H1 (cell line): ENCODE results near the gene C11orf42. TPM values are rescaled to one million over a fixed set of nuclear protein-coding genes. Genes with fewer than 3 reads are reported as not detected.

ENCODE experiments used
- CTCF ChIA-PET: fragments of 300-600 bp; sonication (Branson Sonifier 250); formaldehyde crosslinking; loops from one replicate; lab custom pipeline; 2021; ENCODE audit not compliant: partially characterized antibody; lab: Charles Lee
- POLR2A ChIA-PET: fragments of 300-600 bp; sonication (Branson Sonifier 250); formaldehyde crosslinking; loops from one replicate; lab custom pipeline; 2021; ENCODE audit warnings: inconsistent platforms; ENCODE audit not compliant: partially characterized antibody; lab: Charles Lee
- DNase-seq, 2 experiments: peaks; one replicate each; pipeline versions ENCODE4 v3.0.0 to v3.0.0-alpha.2; 2010 to 2022; ENCODE audit warnings: low spot score in 2 of 2, low read depth in 1 of 2, mixed read lengths in 1 of 2
- FAIRE-seq: peaks from 2 replicates; lab custom pipeline; 2011; peaks lifted over from hg19 to GRCh38; lab: Jason Lieb, UNC
- H2AFZ ChIP-seq: 2 replicates; pipeline ENCODE4 v1.8.1; 2012; ENCODE audit warnings: low read length, inconsistent platforms
- H2AK5ac ChIP-seq: 2 replicates; pipeline ENCODE4 v1.6.1; 2013; ENCODE audit warnings: low read depth, low read length
- H2BK120ac ChIP-seq: replicated peaks from 2 replicates; pipeline ENCODE3; 2013; ENCODE audit warnings: low read depth, low read length, inconsistent platforms
- H2BK12ac ChIP-seq: 2 replicates; pipeline ENCODE4 v1.6.1; 2013; ENCODE audit warnings: low read depth, low read length
- H2BK15ac ChIP-seq: 2 replicates; pipeline ENCODE4 v1.6.1; 2013; ENCODE audit warnings: low read length
- H2BK20ac ChIP-seq: 2 replicates; pipeline ENCODE4 v1.6.1; 2013; ENCODE audit warnings: low read length
- H2BK5ac ChIP-seq: 2 replicates; pipeline ENCODE4 v1.6.1; 2013; ENCODE audit warnings: low read depth, low read length
- H3K14ac ChIP-seq: 2 replicates; pipeline ENCODE4 v1.6.1; 2013; ENCODE audit warnings: inconsistent platforms; ENCODE audit not compliant: insufficient read length
- H3K18ac ChIP-seq: 2 replicates; pipeline ENCODE4 v1.6.1; 2013; ENCODE audit warnings: low read length; ENCODE audit errors: extremely low read depth
- H3K23ac ChIP-seq: 2 replicates; pipeline ENCODE4 v1.6.1; 2013; ENCODE audit warnings: inconsistent platforms; ENCODE audit not compliant: insufficient read length
- H3K23me2 ChIP-seq: 2 replicates; pipeline ENCODE4 v1.6.1; 2013; ENCODE audit warnings: low read depth, low read length
- H3K27ac ChIP-seq: 2 replicates; pipeline ENCODE4 v1.6.1; 2011; ENCODE audit warnings: low read depth, low read length, inconsistent platforms
- H3K27me3 ChIP-seq, 4 experiments: replicated peaks in 1 of 4; 1 replicate in 1 of 4; 2 replicates in 3 of 4; pipeline versions ENCODE4 v1.6.1 to v1.8.1; 2011 to 2013; ENCODE audit warnings: low read length in 3 of 4, mild to moderate bottlenecking in 3 of 4, inconsistent platforms in 2 of 4, mixed read lengths in 2 of 4, moderate library complexity in 1 of 4; ENCODE audit not compliant: control insufficient read depth in 3 of 4, insufficient read depth in 3 of 4; ENCODE audit errors: extremely low read depth in 1 of 4
- H3K36me3 ChIP-seq, 4 experiments: 2 replicates each; pipeline versions ENCODE4 v1.6.1 to v1.8.1; 2011 to 2013; ENCODE audit warnings: mild to moderate bottlenecking in 4 of 4, low read length in 3 of 4, moderate library complexity in 2 of 4, control low read depth in 1 of 4, inconsistent platforms in 1 of 4; ENCODE audit not compliant: insufficient read depth in 4 of 4, control insufficient read depth in 2 of 4
- H3K4ac ChIP-seq: replicated peaks from 2 replicates; pipeline ENCODE3; 2013; ENCODE audit warnings: low read length, low read depth, mixed read lengths, inconsistent platforms; ENCODE audit not compliant: insufficient read length
- H3K4me1 ChIP-seq, 4 experiments: replicated peaks in 1 of 4; 1 replicate in 1 of 4; 2 replicates in 3 of 4; pipeline versions ENCODE4 v1.6.1 to v1.8.1; 2011 to 2013; ENCODE audit warnings: low read length in 3 of 4, inconsistent platforms in 2 of 4, mixed read lengths in 1 of 4; ENCODE audit not compliant: insufficient read depth in 4 of 4, control insufficient read depth in 3 of 4
- H3K4me2 ChIP-seq, 2 experiments: 2 replicates each; pipeline versions ENCODE4 v1.6.1 to v1.8.1; 2011 to 2013; ENCODE audit warnings: low read depth in 2 of 2, low read length in 2 of 2, control low read depth in 1 of 2, inconsistent platforms in 1 of 2, mild to moderate bottlenecking in 1 of 2; ENCODE audit not compliant: insufficient read depth in 1 of 2
- H3K4me3 ChIP-seq, 4 experiments: fragments of 200-600, 300-600 bp in 1 of 4; sonication (generic), shearing (Covaris generic), sonication (Bioruptor Twin) in 1 of 4; 2 replicates each; pipeline versions ENCODE4 v1.5.1 to v1.8.1; 2011 to 2016; ENCODE audit warnings: low read length in 4 of 4, low read depth in 3 of 4, control low read depth in 2 of 4, inconsistent platforms in 2 of 4, mild to moderate bottlenecking in 2 of 4, mixed read lengths in 1 of 4, moderate library complexity in 1 of 4; ENCODE audit not compliant: insufficient read depth in 2 of 4; ENCODE audit errors: extremely low read depth in 1 of 4
- H3K56ac ChIP-seq: replicated peaks from 2 replicates; pipeline ENCODE3; 2013; ENCODE audit warnings: low read depth, mild to moderate bottlenecking, mixed read lengths, low read length, inconsistent platforms; ENCODE audit not compliant: insufficient read length
- H3K79me1 ChIP-seq: 2 replicates; pipeline ENCODE4 v1.6.1; 2013; ENCODE audit warnings: low read depth, low read length, control low read depth
- H3K79me2 ChIP-seq, 2 experiments: 2 replicates each; pipeline versions ENCODE4 v1.6.1 to v1.8.1; 2012 to 2013; ENCODE audit warnings: low read length in 2 of 2, mild to moderate bottlenecking in 2 of 2, inconsistent platforms in 1 of 2; ENCODE audit not compliant: insufficient read depth in 2 of 2, control insufficient read depth in 1 of 2
- H3K9ac ChIP-seq, 4 experiments: replicated peaks in 1 of 4; 1 replicate in 1 of 4; 2 replicates in 3 of 4; pipeline versions ENCODE4 v1.6.1 to v1.8.1; 2011 to 2013; ENCODE audit warnings: low read depth in 3 of 4, low read length in 3 of 4, control low read depth in 2 of 4, mild to moderate bottlenecking in 2 of 4, moderate library complexity in 2 of 4, inconsistent platforms in 1 of 4; ENCODE audit errors: extremely low read depth in 1 of 4
- H3K9me3 ChIP-seq, 2 experiments: 2 replicates each; pipeline versions ENCODE4 v1.6.1 to v1.8.1; 2012 to 2013; ENCODE audit warnings: mild to moderate bottlenecking in 2 of 2, moderate library complexity in 2 of 2, control low read depth in 1 of 2, inconsistent platforms in 1 of 2, low read depth in 1 of 2, low read length in 1 of 2, mixed read lengths in 1 of 2; ENCODE audit not compliant: insufficient read depth in 2 of 2
- H4K20me1 ChIP-seq, 2 experiments: replicated peaks in 1 of 2; 2 replicates each; pipeline versions ENCODE3 to v1.8.1; 2011 to 2013; ENCODE audit warnings: inconsistent platforms in 2 of 2, low read length in 2 of 2, mild to moderate bottlenecking in 1 of 2; ENCODE audit not compliant: insufficient read depth in 2 of 2, control insufficient read depth in 1 of 2
- H4K5ac ChIP-seq: 2 replicates; pipeline ENCODE4 v1.6.1; 2013; ENCODE audit warnings: low read length, low read depth, mixed read lengths, inconsistent platforms; ENCODE audit not compliant: insufficient read length
- H4K8ac ChIP-seq: 2 replicates; pipeline ENCODE4 v1.8.0; 2013; ENCODE audit warnings: mild to moderate bottlenecking, moderate library complexity, low read length, inconsistent platforms; ENCODE audit not compliant: insufficient read depth; ENCODE audit errors: extremely low read depth
- H4K91ac ChIP-seq: replicated peaks from 2 replicates; pipeline ENCODE3; 2013; ENCODE audit warnings: low read length, mixed read lengths, inconsistent platforms; ENCODE audit not compliant: insufficient read length
- CTBP2 ChIP-seq: IDR thresholded peaks from 2 replicates; pipeline ENCODE4 v1.7.0; 2011; ENCODE audit warnings: borderline replicate concordance, mild to moderate bottlenecking, moderate library complexity, mixed read lengths, low read length; ENCODE audit not compliant: insufficient read depth, insufficient read length
- HDAC6 ChIP-seq: IDR thresholded peaks from one replicate; pipeline ENCODE4 v1.7.1; 2012; ENCODE audit warnings: low read depth, mild to moderate bottlenecking, inconsistent platforms, low read length, moderate library complexity
- JUN ChIP-seq: IDR thresholded peaks from 2 replicates; pipeline ENCODE4 v1.6.1; 2011; ENCODE audit warnings: low read depth, mild to moderate bottlenecking, improper control_type of control experiment, low read length
- KDM4A ChIP-seq: IDR thresholded peaks from one replicate; pipeline ENCODE4 v1.7.1; 2012; ENCODE audit warnings: low read depth, mild to moderate bottlenecking, moderate library complexity, low read length, inconsistent platforms; ENCODE audit not compliant: severe bottlenecking
- POLR2AphosphoS5 ChIP-seq: IDR thresholded peaks from 2 replicates; pipeline ENCODE4 v1.6.1; 2011; ENCODE audit warnings: low read depth, low read length
- RNF2 ChIP-seq: fragments of 200-900, 300-1000 bp; sonication (generic); IDR thresholded peaks from 2 replicates; pipeline ENCODE4 v1.7.1; 2016; ENCODE audit warnings: borderline replicate concordance, low read depth, mild to moderate bottlenecking, antibody characterized with exemption, low read length; ENCODE audit not compliant: poor library complexity, severe bottlenecking; ENCODE audit errors: missing control alignments
- SIN3A ChIP-seq, 2 experiments: IDR thresholded peaks in 1 of 2; conservative IDR thresholded peaks in 1 of 2; 2 replicates each; pipeline ENCODE4 v1.6.1; 2011 to 2012; ENCODE audit warnings: low read length in 2 of 2, improper control_type of control experiment in 1 of 2, low read depth in 1 of 2, mild to moderate bottlenecking in 1 of 2
- SP1 ChIP-seq: IDR thresholded peaks from 2 replicates; pipeline ENCODE4 v1.6.1; 2011; ENCODE audit warnings: low read depth, low read length
- TEAD4 ChIP-seq: IDR thresholded peaks from 2 replicates; pipeline ENCODE4 v1.6.1; 2012; ENCODE audit warnings: low read depth, low read length, inconsistent platforms, mixed read lengths
- WGBS, 2 experiments: shearing (Covaris generic) in 1 of 2; methylation state at CpG; one replicate each; pipeline versions ENCODE4 v1.1.6 to v1.1.7; 2013 to 2015; ENCODE audit warnings: low lambda C conversion rate in 2 of 2, mixed read lengths in 2 of 2, inconsistent platforms in 1 of 2, low coverage in 1 of 2, missing lambda C conversion rate in 1 of 2; ENCODE audit not compliant: insufficient replicate concordance in 2 of 2, insufficient coverage in 1 of 2, insufficient read length in 1 of 2; ENCODE audit errors: extremely low coverage in 1 of 2, missing lambda C conversion rate in 1 of 2; 5-methylcytosine and 5-hydroxymethylcytosine counted together
- polyA plus RNA-seq, 7 experiments: library from polyadenylated mRNA; depleted of rRNA in 3 of 7; stranded (reverse) in 5 of 7; unstranded in 2 of 7; fragments of >200 nt in 5 of 7; fragments of 200-250 nt in 2 of 7; gene quantifications; 1 replicate in 5 of 7; 2 replicates in 1 of 7; 4 replicates in 1 of 7; pipeline versions ENCODE4 v1.2.1 to v1.2.3, GENCODE V29; 2011 to 2013; ENCODE audit warnings: missing spikeins in 2 of 7, mixed read lengths in 2 of 7
- total RNA-seq: library from RNA; stranded (reverse); fragmentation: NEBNext Ultra II Directional; extraction: Animal tissue kit (Norgen Biotek cat#: 25700); gene quantifications from 2 replicates; pipeline ENCODE4 v1.2.1, GENCODE V29; 2021
- TF ChIP-seq, protein P1 (sequence below): IDR thresholded peaks from 2 replicates; pipeline ENCODE4 v1.6.1; 2012; ENCODE audit warnings: low read length, inconsistent platforms
- TF ChIP-seq, protein P2 (sequence below): IDR thresholded peaks from 2 replicates; pipeline ENCODE4 v1.6.1; 2012; ENCODE audit warnings: inconsistent platforms

C11orf42 gene
- total and polyA plus RNA-seq, 2 of the 8 experiments (the other 6 are each of a cell fraction or from before 2014, with no cell fraction given): not detected

DNA sequence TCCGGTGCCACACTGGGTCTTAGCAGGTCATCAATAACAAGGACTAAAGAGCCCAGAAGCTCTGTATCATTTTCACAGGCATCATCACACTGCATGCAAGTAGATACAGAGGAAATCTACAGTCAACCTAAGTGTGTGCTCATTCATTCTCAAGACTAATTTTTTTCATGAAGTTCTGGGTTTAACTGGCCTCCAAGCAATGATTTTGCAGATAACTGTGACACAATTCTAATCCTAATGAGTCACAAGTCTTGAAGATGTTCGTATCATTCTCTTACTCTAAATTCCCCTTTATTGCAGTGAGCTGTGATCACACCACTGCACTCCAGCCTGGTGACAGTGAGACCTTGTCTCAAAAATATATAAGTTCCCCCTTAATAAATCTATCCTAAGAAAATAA, 3.9 kb upstream of the C11orf42 start:
- Histone ChIP-seq H2AK5ac (no peak overlapping the region), H3K9ac (no peak overlapping the region), H3K23me2 (no peaks in the 10 kb centered on the region), H3K9me3 (no peaks in the 10 kb centered on the region; a peak in 1 of 4 replicates), H3K23ac (no peak overlapping the region), H2BK20ac (no peak overlapping the region), H3K27me3 (no peaks in the 10 kb centered on the region), H2BK5ac (no peak overlapping the region), H3K27ac (no peak overlapping the region), H3K14ac (no peak overlapping the region), H3K18ac (no peak overlapping the region), H3K4me1 (peaks cover 0 to 3% (median 1%) of the 10 kb centered on the region in 4 experiments; a peak in 2 of 7 replicates), H3K4me2 (no peak overlapping the region), H2BK12ac (no peak overlapping the region), H2BK120ac (no peak overlapping the region), H3K79me1 (no peaks in the 10 kb centered on the region), H4K20me1 (no peaks in the 10 kb centered on the region), H3K4me3 (no peak overlapping the region), H3K36me3 (peaks cover 0 to 3% (median 0%) of the 10 kb centered on the region in 4 experiments; a peak in 3 of 8 replicates), H4K8ac (no peak overlapping the region), H2AFZ (no peak overlapping the region), H3K4ac (no peak overlapping the region), H3K56ac (no peak overlapping the region), H3K79me2 (no peaks in the 10 kb centered on the region), H4K91ac (no peak overlapping the region), H2BK15ac (no peak overlapping the region), H4K5ac (no peak overlapping the region)
- 94% methylated on average over 2 of the region's 2 CpGs; no CpG with 5 or more reads in 1 of the 2 experiments for WGBS, 2 experiments
- CTCF ChIA-PET: interaction anchor here (0.7 to 1.5 kb wide), 5 partner anchors 44 to 162 kb away, joined by 3 to 5 read pairs (median 3); no protein-coding TSS in a partner anchor
- DNase-seq (no peak), FAIRE-seq (no peak)
- POLR2A ChIA-PET: interaction anchor here (1.3 to 1.8 kb wide), 2 partner anchors 13 to 15 kb away, joined by 3 read pairs; no protein-coding TSS in a partner anchor
- TF ChIP-seq, protein P1, sequence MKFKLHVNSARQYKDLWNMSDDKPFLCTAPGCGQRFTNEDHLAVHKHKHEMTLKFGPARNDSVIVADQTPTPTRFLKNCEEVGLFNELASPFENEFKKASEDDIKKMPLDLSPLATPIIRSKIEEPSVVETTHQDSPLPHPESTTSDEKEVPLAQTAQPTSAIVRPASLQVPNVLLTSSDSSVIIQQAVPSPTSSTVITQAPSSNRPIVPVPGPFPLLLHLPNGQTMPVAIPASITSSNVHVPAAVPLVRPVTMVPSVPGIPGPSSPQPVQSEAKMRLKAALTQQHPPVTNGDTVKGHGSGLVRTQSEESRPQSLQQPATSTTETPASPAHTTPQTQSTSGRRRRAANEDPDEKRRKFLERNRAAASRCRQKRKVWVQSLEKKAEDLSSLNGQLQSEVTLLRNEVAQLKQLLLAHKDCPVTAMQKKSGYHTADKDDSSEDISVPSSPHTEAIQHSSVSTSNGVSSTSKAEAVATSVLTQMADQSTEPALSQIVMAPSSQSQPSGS: no peak
- no peak for TF ChIP-seq SIN3A (conservative IDR thresholded peaks at IDR 0.05 in 1 of 2, IDR thresholded peaks at IDR 0.05 in 1 of 2; ENCODE audit: low read depth in 1 of 2, low read length in 2 of 2)
- TF ChIP-seq SP1: no peak
- TF ChIP-seq, protein P2, sequence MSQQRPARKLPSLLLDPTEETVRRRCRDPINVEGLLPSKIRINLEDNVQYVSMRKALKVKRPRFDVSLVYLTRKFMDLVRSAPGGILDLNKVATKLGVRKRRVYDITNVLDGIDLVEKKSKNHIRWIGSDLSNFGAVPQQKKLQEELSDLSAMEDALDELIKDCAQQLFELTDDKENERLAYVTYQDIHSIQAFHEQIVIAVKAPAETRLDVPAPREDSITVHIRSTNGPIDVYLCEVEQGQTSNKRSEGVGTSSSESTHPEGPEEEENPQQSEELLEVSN: no peak
- no peak for TF ChIP-seq HDAC6
- TF ChIP-seq TEAD4: no peak
- no peak for TF ChIP-seq POLR2AphosphoS5
- TF ChIP-seq RNF2: no peak
- TF ChIP-seq KDM4A: no peak
- no peak for TF ChIP-seq CTBP2
- TF ChIP-seq JUN: no peak
